Measurements from ENCODE around the gene MORF4L1. TPM values are rescaled to one million over a fixed set of nuclear protein-coding genes. Genes with fewer than 3 reads are reported as not detected.
A peak's percentile ranks its signal among the peaks of the same experiment; 100 is the strongest.

Gene MORF4L1
- polyA plus RNA-seq, 1 donor from 2014 or later: 1,505 TPM

DNA sequence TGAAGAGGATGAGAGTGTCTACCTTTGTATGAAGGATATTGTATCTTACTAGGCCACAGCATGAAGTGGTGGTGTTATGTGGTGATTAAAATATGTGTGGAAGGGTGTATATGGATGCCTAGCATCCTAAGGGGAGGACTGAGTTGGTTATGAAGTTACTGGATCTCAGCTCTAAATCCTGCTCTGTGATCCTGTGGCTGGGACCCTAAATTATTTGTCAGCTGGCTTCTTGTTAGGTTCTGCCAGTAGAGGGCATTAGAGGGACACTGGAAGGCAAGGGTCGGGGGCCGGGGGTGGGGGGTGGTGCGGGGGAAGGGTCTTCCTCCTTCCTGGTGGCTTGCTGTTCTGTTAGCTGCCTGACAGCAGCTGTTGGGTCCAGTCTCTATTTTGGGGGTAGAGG, 34.9 kb downstream of the MORF4L1 start:
- no peak overlapping the region for H2AFZ ChIP-seq (ENCODE audit: low read depth, low read length)
- H3K36me3 ChIP-seq (ENCODE audit: insufficient read depth, low read length): no peaks in the 10 kb centered on the region
- no peaks in the 10 kb centered on the region for H3F3A ChIP-seq (ENCODE audit: insufficient read depth, low read length, poor library complexity, severe bottlenecking)
- H3K4me2 ChIP-seq (ENCODE audit: low read length): no peak overlapping the region
- no peaks in the 10 kb centered on the region for H3K27me3 ChIP-seq (ENCODE audit: insufficient read depth, low read depth, low read length)
- H3K27ac ChIP-seq (ENCODE audit: low read length): no peak overlapping the region
- TF ChIP-seq SMC3 (conservative IDR thresholded peaks at IDR 0.05; ENCODE audit: poor library complexity) (no peak), TAF1 (IDR thresholded peaks at IDR 0.05; ENCODE audit: low read depth) (no peak), MXI1 (conservative IDR thresholded peaks at IDR 0.05; ENCODE audit: poor library complexity, severe bottlenecking) (no peak), RAD21 (conservative IDR thresholded peaks at IDR 0.05) (no peak), EP300 (conservative IDR thresholded peaks at IDR 0.05; ENCODE audit: poor library complexity, severe bottlenecking) (no peak), EZH2 (IDR thresholded peaks at IDR 0.05; ENCODE audit: borderline replicate concordance, insufficient read depth, low read length, poor library complexity, severe bottlenecking) (no peak), POLR2AphosphoS5 (IDR thresholded peaks at IDR 0.05) (peak; percentile 40)
- TF ChIP-seq, protein P1, sequence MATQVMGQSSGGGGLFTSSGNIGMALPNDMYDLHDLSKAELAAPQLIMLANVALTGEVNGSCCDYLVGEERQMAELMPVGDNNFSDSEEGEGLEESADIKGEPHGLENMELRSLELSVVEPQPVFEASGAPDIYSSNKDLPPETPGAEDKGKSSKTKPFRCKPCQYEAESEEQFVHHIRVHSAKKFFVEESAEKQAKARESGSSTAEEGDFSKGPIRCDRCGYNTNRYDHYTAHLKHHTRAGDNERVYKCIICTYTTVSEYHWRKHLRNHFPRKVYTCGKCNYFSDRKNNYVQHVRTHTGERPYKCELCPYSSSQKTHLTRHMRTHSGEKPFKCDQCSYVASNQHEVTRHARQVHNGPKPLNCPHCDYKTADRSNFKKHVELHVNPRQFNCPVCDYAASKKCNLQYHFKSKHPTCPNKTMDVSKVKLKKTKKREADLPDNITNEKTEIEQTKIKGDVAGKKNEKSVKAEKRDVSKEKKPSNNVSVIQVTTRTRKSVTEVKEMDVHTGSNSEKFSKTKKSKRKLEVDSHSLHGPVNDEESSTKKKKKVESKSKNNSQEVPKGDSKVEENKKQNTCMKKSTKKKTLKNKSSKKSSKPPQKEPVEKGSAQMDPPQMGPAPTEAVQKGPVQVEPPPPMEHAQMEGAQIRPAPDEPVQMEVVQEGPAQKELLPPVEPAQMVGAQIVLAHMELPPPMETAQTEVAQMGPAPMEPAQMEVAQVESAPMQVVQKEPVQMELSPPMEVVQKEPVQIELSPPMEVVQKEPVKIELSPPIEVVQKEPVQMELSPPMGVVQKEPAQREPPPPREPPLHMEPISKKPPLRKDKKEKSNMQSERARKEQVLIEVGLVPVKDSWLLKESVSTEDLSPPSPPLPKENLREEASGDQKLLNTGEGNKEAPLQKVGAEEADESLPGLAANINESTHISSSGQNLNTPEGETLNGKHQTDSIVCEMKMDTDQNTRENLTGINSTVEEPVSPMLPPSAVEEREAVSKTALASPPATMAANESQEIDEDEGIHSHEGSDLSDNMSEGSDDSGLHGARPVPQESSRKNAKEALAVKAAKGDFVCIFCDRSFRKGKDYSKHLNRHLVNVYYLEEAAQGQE (IDR thresholded peaks at IDR 0.05; ENCODE audit: borderline replicate concordance): no peak
- TF ChIP-seq, protein P2, sequence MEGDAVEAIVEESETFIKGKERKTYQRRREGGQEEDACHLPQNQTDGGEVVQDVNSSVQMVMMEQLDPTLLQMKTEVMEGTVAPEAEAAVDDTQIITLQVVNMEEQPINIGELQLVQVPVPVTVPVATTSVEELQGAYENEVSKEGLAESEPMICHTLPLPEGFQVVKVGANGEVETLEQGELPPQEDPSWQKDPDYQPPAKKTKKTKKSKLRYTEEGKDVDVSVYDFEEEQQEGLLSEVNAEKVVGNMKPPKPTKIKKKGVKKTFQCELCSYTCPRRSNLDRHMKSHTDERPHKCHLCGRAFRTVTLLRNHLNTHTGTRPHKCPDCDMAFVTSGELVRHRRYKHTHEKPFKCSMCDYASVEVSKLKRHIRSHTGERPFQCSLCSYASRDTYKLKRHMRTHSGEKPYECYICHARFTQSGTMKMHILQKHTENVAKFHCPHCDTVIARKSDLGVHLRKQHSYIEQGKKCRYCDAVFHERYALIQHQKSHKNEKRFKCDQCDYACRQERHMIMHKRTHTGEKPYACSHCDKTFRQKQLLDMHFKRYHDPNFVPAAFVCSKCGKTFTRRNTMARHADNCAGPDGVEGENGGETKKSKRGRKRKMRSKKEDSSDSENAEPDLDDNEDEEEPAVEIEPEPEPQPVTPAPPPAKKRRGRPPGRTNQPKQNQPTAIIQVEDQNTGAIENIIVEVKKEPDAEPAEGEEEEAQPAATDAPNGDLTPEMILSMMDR (IDR thresholded peaks at IDR 0.05; ENCODE audit: poor library complexity, severe bottlenecking): peak; percentile 41
- H3K9me3 ChIP-seq (ENCODE audit: low read length): no peaks in the 10 kb centered on the region
- peaks cover 5% of the 10 kb centered on the region for H3K79me2 ChIP-seq (replicated peaks; ENCODE audit: insufficient read depth, low read length)
- H3K4me3 ChIP-seq (ENCODE audit: low read length): no peak overlapping the region
- no peaks in the 10 kb centered on the region for H3K9me2 ChIP-seq (ENCODE audit: insufficient read depth, low read length)
- peaks cover 13% of the 10 kb centered on the region for H4K20me1 ChIP-seq (ENCODE audit: insufficient read depth)
- H3K9ac ChIP-seq (ENCODE audit: low read length): no peak overlapping the region

DNA sequence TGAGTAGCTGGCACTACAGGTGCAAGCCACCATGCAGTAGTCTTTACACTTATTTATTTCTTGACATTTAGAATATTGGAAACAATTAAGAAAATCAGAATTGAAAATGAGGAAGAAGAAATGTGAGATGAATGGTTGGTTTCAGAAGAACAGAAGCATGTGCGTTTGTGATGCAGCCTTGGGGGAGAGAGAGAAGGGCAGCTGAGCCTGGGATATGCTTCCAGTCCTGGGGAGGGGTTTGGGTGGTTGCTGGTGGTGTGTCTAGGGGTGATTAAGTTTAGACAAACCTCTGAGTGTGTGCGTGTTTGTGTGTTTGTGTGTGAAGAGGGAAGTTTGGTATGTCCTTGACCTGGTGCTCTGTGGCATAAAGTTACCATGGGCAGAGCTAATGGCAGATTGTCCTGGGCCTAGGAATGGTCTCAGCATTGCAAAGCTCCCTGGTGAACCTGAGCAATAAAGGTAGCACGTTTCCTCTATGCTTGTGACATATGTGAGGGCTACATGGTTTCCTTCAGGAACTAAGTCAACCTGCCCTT, 36.5 kb downstream of the MORF4L1 start:
- Histone ChIP-seq H3K9ac (ENCODE audit: low read length) (no peak overlapping the region), H3K27ac (ENCODE audit: low read length) (no peak overlapping the region), H3K9me2 (ENCODE audit: insufficient read depth, low read length) (no peaks in the 10 kb centered on the region), H4K20me1 (ENCODE audit: insufficient read depth) (peaks cover 7% of the 10 kb centered on the region), H3F3A (ENCODE audit: insufficient read depth, low read length, poor library complexity, severe bottlenecking) (no peaks in the 10 kb centered on the region), H2AFZ (ENCODE audit: low read depth, low read length) (no peak overlapping the region), H3K36me3 (ENCODE audit: insufficient read depth, low read length) (no peaks in the 10 kb centered on the region), H3K9me3 (ENCODE audit: low read length) (no peaks in the 10 kb centered on the region), H3K4me3 (ENCODE audit: low read length) (no peak overlapping the region), H3K4me2 (ENCODE audit: low read length) (no peak overlapping the region), H3K79me2 (replicated peaks; ENCODE audit: insufficient read depth, low read length) (peaks cover 5% of the 10 kb centered on the region), H3K27me3 (ENCODE audit: insufficient read depth, low read depth, low read length) (no peaks in the 10 kb centered on the region)
- TF ChIP-seq MXI1 (conservative IDR thresholded peaks at IDR 0.05; ENCODE audit: poor library complexity, severe bottlenecking) (no peak), TAF1 (IDR thresholded peaks at IDR 0.05; ENCODE audit: low read depth) (no peak), POLR2AphosphoS5 (IDR thresholded peaks at IDR 0.05) (no peak)
